ENCODE results near the gene DTX1.

Gene DTX1

DNA sequence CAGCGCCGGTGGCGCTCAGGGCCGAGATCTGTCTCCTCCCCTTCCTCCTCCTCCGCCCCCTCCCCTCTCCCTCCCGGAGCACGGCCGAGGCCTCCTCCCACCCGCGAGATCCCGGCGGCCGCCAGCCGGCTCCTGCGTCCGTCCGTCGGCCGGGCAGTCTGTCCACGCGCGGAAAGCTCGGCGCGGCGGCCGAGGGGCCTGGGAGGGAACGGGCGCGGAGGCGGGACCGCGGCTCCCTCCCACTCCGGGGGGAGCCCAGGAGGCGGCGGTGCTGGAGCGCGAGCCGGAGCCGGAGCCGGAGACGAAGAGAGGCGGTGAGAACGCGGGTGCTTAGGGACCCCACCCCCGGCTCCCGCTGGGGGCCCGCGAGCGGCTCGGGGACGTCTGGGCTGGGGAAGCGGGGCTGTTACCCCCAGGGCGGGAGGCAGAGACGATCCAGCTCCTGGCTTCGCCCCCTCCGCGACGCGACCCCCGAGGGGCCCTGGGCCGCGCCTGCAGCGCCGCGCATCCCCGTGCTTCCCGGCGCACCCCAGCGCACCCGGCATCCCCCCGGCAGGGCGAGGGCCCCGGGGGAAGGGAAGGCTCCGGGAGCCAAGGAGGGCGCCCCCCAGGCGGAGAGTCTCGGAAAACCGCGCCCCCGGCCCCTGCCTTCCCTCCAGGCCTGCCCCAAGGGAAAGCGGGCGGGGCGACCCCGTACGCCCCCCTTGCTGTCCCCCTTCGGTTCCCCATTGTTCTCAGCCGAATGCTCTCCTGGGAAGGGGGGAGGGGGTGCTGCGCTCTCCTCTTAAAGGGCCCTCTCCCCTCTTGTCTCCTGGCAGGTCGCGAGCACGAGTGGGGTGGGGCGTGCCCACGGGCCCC, at the start of gene DTX1:
Gene DTX1 (plus strand): TSS at position 100 of the 858 bp plus-strand sequence. CDS start 1,463 bp downstream, outside the sequence.
- DNase-seq: peak; percentile 27 to 58 (median 27)

DNA sequence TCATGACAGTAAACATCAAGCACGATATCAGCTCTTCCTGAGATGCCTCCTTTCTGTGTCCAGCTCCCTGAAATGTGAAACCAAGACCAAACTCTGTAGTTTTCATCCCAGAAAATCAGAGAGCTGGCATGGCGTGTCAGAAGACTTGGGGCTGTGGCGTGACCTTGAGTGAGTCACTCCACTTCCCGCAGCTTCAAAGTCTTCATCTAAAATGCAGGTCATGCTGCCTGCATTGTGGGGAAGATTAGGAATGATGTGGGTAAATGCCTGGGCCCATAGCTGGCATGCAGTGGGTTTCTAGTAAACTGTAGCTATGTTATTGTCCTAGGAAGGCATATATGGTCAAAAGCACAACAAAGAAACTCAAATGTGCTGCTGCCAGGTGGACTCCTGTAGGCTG, 49.4 kb upstream of the DTX1 start:
- peak in 1 of 3 donors; percentile 24 for DNase-seq

DNA sequence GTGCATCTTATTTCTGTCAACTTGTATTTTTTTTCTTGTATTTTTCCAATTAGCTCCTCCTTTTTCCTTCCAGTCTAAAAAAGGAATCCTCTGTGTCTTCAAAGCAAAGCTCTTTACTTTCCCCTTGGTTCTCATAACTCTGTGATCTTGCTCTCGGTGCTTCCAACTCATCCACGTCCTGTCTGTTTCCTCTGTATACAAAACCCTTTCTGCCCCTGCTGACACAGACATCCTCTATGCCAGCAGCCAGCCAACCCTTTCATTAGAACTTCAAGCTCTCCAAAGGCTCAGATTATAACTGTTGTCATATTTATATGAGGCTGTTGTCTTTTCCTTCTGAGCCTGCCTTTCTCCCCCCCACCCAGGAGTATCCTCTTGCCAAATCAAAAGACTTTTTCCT, 45.8 kb upstream of the DTX1 start:
- no peak for DNase-seq

DNA sequence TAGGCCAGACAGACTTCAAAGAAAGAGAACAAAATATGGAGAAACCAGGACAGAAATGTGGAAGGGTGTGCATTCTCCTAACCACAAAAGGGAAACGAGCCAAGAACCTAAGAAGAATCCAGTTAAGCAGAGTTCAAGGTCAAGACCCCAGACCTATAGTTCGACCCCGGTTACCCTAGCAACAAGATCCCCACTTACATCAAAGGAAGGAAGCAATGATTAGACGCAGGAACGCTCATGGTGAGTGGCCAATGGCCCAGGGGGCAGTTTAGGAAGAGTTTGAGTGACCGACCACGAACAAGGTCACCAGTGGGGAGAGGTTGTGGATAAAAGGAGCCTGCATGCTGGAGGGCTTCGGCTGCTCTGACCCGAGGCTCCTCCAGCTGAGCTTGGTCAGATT, 42.0 kb upstream of the DTX1 start:
- DNase-seq: no peak

DNA sequence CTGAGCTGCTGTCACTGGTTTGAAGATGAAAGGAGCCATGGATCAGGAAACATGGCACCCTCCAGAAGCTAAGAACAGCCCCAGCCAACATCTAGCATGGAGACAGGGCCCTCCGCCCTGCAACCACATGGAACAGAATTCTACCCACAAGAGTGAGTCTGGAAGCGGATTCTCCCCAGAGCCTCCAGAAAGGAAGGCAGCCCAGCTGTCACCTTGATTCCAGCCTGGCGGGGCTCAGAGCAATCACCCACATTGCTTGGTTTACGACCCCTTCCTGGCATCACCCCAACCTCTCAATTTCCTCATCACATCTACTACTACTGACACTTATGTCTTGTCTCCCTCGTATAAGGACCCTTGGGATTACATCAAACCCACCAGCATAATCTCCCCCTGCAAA, 39.7 kb upstream of the DTX1 start:
- DNase-seq: no peak

DNA sequence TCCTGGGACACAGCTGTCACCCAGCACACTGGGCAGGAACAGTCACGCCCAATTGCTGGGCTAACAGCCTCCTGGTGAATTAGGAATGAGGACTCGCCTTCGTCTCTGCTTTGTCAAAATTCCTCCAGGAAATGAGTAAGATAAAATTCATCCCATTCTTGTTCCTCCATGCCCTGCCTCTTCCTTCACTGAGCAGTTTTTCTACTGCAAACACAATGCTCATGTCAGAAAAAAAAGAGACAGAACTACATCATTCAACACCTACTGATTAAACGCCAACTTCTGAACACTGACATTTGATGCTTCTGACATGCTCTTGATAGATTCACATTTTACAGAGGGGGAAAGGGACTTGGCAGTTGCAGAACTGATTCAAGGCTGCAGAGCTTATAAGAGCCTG, 37.5 kb upstream of the DTX1 start:
- no peak for DNase-seq

DNA sequence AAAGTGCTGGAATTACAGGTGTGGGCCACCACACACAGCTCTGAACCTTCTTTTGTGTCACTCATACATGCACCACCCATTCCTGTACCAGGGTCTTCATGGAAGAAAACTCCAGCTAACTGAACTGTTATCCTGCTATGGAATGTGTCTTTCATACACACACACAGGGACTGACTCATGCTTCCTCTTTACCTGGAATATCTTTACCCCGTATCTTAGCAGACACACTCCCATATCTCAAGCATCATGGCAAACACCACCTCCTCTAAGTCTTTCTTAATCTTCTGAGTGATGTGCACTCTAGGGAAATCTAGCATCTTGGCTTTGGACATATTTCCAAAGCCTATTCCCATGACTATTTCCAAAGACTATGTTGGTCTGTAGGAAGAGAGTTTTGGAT, 35.0 kb upstream of the DTX1 start:
- DNase-seq: no peak

DNA sequence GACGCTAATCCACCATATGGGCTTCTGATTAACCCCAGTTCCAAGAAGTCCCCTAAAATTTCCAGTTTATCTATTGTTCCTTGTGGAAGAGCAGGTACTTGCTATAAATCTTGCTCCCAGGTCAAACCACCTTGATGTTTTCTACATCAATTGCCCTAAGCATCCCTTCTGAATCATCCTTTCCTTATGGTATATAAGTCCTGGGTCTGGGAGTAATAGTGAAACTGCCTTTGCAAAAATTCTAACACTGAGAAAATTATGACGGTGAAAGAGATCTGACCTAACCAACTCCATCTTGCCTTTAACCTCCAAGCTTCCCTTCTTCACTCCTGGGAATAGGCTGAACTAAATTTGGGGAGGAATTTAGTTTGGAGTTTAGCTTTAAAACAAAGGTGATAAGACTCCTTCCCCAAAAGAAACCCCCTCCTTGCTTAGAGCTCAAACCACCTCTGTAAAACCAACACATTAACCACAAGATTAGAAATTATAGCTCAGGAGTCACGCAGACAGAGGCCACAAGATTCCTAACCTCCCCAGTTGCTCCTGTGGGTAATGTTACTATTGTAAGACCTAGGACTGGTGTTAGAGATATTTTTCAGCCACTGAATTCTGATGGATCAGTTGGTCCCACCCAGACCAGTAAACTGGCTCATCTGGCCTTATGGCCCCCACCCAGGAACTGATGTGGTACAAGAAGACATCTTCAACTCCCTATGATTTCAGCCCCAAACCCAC, 33.8 kb upstream of the DTX1 start:
- no peak for DNase-seq

DNA sequence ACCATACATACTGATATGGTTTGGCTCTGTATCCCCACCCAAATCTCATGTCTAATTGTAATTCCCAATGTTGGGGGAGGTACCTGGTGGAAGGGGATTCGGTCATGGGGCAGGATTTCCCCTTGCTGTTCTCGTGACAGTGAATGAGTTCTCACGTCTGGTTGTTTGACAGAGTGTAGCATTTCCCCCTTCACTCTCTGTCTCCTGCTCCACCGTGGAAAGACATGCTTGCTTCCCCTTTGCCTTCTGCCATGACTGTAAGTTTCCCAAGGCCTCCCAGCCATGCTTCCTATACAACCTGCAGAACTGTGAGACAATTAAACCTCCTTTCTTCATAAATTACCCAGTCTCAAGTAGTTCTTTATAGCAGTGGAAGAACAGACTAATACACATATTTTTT, 28.8 kb upstream of the DTX1 start:
- peak; percentile 44 to 53 (median 47) for DNase-seq

DNA sequence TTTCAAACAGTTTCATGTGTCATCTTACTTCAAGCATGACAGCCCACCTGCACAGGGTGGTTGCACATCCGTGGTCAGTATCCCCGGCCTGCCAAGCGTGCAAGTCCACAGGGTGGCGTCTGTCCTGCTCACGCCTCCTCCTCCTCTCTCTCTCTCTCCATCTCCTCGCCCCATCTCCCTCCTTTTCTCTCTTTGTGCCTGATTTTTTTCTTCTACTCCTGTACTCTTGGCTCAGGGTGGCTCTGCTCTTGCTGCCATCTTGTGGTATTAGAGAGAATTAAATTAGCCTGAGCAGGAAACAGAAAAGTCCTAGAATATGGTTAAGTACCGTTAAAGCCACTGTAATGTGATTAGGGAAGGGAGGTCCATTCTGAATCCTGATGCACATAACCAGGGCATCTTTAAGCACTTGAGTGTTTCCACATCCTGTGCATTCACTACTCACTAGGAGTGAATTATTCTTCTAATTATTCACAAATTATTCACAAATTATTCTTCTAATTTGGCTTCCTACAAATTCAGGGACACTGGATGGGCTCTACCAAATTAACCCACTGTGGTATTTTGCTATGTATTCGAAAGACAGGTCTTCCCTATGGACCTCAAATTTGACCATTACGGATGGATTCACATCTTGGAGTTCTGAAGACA, 25.5 kb upstream of the DTX1 start:
- peak; percentile 58 to 75 (median 73) for DNase-seq

DNA sequence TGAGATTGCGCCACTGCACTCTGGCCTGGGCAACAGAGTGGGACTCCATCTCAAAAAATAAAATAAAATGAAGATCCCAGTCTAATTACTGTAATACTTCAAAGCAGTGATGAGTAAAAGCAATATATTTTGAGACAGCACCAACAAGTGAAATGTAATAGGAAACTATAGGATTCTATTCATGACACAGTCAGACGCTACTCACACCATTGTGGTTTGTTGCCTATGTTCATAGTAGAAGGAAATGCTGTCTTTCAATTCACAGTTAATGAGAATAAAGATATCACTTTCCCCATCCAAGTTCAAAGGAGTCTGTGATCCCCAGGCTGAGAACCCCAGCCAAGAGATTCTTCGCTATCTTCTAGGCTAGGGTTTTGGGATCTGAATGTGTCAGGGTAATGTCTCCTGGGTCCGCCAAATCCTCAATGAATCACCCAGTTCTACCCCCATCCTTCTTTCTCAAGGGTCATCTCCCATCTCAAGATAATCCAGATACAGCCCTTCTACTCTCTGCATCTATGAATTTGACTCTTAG, 16.6 kb upstream of the DTX1 start:
- DNase-seq: peak in 2 of 3 donors; percentile 41 to 42

DNA sequence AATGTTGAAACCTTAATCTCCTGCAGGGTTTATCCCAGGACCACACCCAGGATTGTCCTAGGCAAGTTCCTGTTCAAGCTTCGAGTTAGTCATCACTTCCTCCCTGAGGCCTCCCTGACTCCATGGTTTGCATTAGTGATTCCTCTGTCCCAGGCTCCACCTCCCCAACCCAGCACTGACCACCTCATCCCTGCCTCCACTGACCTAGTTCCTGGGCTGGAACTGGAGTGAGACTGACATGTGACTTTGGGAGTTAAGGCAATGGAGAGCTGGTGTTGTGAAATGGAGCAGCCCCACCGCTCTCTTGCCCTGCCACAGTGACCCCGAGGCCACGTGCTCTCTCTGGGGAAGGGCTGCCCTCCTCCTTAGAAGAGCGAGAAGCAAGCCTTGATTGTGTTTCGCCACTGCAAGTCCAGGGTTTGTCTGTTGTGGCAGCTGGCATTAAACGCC, 15.8 kb upstream of the DTX1 start:
- DNase-seq: peak; percentile 93 to 95 (median 93)

DNA sequence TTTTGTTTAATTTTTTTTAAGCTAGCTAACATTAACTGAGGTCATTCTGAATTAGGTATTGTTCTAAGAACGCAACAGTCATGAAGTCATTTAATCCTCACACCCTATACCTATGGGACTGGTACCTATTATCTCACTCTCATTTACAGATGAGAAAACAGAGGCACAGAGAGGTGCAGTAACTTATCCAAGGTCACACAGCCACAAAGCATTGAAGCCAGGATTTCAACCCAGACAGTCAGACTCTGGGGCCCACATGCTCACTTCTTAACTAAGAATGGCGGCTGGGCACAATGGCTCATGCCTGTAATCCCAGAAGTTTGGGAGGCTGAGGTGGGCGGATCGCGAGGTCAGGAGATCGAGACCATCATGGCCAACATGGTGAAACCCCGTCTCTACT, 15.0 kb upstream of the DTX1 start:
- DNase-seq: no peak

DNA sequence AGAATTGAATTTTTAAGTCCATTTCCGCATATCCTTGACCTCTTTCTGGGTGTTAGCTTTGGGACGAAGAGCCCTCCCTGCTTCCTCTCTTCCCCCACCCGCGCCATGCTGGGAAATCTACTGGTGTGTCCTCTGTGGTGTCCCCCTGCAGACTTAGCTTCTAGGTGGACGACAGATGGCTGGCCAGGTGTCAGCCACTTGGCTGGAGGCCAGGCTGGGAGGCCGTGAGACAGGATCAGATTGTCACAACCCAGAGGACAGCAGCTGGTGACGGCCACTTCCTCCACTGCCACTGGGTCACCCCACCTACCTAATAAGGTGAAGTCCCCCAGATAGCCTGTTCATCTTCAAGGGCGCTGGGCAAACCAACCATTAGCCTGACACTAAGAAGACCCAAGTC, 13.3 kb upstream of the DTX1 start:
- DNase-seq: no peak

DNA sequence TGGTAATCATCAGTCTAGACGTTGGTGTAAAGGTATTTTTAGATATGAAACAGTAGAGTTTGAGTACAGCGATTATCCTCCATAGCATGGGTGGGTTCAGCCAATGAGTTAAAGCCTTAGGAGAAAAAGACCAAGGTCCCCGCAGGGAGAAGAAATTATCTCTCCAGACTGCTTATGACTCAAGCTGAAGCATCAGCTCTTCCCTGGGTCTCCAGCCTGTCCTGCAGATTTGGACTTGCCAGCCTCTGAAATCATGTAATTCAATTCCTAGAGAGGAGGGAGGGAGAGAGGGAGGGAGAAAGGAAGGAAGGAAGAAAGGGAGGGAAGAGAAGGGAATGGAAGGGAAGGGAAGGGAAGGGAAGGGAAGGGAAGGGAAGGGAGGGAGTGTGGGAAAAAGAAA, 12.0 kb upstream of the DTX1 start:
- DNase-seq: no peak

DNA sequence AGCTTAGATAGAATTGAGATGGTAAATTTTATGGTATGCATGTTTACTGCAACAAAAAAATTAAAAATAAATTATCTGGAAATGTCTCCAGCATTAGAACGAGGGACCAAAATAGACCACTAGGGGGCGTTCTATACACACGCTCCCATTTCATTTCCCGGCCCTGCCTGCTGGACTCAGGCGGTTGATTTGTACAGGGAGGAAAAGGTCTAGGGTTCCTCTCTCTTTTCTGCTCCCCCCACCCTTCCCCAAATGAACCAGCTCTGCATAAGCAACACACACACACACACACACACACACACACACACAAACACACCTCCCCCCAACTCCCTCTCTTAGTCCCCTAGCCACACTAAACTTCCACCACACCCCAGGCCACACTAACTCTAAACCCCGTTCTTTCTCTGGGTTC, 7.8 kb upstream of the DTX1 start:
- peak; percentile 81 to 90 (median 88) for DNase-seq

DNA sequence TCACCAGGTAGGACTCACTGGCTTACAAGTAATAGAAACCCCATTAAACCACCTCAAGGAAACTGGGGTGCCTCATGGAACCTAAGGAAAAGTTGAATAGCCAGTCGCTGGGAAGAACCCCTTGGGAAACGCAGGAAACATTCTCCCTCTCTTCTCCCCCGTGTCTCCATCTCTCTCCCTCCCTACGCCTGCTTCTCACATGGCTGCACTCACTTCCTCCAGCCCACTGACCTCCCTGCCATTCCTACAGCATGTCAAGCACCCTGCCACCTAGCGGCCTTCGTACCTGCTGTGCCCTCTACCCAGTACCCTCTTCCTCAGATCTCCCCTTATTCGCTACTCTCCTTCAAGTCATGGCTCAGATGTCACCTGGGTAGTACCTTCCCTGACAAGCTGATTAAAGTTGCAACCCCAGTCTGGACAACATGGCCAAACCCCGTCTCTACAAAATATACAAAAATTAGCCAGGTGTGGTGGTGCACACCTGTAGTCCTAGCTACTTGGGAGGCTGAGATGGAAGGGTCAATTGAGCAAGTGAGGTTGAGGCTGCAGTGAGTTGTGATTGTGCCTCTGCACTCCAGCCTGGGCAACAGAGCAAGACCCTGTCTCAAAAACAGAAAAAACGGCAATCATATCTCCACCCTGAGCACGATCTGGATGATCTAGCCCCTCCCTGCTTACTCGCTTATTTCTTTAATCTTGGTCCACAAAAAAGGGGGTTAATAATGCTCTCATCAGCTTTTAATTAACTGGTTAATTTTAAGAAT, 6.4 kb upstream of the DTX1 start:
- DNase-seq: peak; percentile 30 to 50 (median 31)

DNA sequence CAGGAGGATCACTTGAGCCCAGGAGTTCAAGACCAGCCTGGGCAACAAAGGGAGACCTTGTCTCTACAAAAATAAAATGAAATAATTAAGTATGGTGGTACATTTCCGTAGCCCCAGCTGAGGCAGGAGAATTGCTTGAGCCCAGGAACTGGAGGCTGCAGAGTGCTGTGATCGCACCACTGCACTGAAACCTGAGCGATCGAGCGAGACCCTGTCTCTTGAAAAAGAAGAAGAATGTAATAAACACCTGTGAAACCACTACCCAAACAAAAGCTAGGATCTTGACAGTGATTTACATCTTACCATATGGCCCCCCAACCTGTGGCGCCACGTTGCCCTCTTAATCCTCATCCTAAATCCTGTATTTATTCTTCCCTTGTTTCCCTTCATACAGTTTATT, 5.7 kb upstream of the DTX1 start:
- no peak for DNase-seq

DNA sequence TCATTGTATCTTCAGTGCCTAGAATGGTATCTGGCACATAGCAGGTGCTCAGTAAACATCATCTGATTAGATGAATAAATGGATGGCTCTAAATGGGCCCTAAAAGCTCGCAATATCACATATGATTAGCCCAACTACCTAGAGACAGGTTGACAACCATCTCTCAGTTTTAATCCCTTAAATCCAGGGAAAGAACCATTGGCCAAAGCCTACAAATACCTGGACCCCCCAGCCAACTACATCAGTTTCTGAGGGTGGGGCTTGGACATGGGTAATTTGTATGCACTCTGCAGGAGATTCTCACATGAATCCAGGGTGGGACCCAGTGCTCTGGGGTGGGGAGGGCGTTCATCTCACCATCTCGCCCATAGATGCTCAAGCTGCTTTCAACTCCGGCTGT, 4.8 kb upstream of the DTX1 start:
- DNase-seq: no peak

DNA sequence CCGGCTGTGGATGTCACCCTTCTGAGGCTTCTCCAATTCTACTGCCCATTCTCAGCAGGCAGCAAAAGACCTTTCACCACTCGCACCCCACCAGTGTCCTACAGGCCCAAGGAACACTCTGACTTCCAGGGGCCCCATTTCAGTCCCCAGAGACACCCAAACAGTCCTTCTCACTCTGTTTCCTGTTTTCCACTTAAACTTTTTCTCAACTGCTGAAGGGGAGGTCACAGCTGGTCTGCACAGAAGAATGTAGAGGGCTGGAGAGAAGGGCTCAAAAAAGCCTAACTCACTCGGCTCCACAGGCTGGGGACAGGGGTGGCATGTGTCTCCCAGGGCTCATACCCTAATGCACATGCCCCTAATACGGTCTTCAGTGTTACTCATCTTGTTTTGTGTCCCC, 4.2 kb upstream of the DTX1 start:
- no peak for DNase-seq

DNA sequence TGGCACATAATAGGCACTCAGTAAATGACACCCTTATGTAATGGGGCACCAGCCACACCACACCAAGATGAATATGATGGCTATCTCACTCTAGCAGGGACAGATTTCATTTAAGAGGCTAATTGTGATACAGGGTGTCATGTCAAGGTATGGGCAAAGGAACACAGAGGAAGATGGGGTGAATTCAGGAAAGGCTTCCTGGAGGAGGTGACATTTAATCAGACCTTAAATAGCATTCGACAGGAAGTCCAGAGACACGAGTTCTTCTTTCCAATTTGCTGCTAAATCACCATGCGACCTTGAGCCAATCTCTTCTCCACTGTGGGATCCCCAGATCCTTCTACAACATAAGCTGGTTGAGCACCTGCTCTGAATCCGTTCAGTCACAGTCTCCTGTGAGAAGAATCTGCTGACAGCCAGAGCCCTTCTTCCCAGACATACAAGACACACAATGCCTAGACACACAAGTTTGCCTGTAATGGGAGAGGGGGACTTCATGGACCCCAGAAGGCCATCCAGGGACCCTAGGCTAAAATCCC, 1.5 kb upstream of the DTX1 start:
- no peak for DNase-seq

Data from suppressor macrophage treated with lipopolysaccharide for 1 hour (primary cell).